GM12878 (cell line): ENCODE data around the gene KCNK7. TPM values are rescaled to one million over a fixed set of nuclear protein-coding genes. Genes with fewer than 3 reads are reported as not detected.

Experiments
- ATAC-seq: fragments of 200-7000 bp; cut with Tn5 transposase; 3 replicates; pipeline ENCODE4 v1.9.1; 2020; ENCODE audit warnings: mild to moderate bottlenecking, moderate library complexity
- BruUV-seq: library from RNA; stranded (reverse); fragments of 400-500 nt; replicated peaks from 2 replicates; lab custom pipeline; 2021; lab: Mats Ljungman, UMichigan
- CTCF ChIA-PET: fragments of 300-600 bp; sonication (Branson Sonifier 250); formaldehyde crosslinking; extraction: SDS; loops from one replicate; lab custom pipeline; 2021; ENCODE audit warnings: inconsistent platforms; lab: Yijun Ruan, JAX
- POLR2A ChIA-PET: fragments of 350-600 bp; formaldehyde crosslinking; extraction: SDS; loops from one replicate; lab custom pipeline; 2021; ENCODE audit warnings: inconsistent platforms; lab: Charles Lee
- RAD21 ChIA-PET: fragments of 300-600 bp; sonication (Branson Sonifier 250); formaldehyde crosslinking; loops from one replicate; lab custom pipeline; 2023; ENCODE audit warnings: antibody characterized with exemption; ENCODE audit not compliant: unreplicated experiment; lab: Charles Lee
- SMC1A ChIA-PET: fragments of 300-600 bp; sonication (Branson Sonifier 250); formaldehyde crosslinking; loops from one replicate; lab custom pipeline; 2023; ENCODE audit not compliant: unreplicated experiment, uncharacterized antibody; lab: Charles Lee
- DNase-seq: peaks from one replicate; pipeline ENCODE4 v3.0.0-alpha.2; 2011; ENCODE audit warnings: low read depth, low spot score
- FAIRE-seq: peaks from 3 replicates; lab custom pipeline; 2011; peaks lifted over from hg19 to GRCh38; lab: Jason Lieb, UNC
- H2AFZ ChIP-seq: 2 replicates; pipeline ENCODE4 v1.6.0; 2011; ENCODE audit warnings: low read depth, low read length, control low read depth; ENCODE audit not compliant: control insufficient read depth
- H3K27ac ChIP-seq: 2 replicates; pipeline ENCODE4 v1.5.1; 2011; ENCODE audit warnings: control low read depth; ENCODE audit not compliant: control insufficient read depth, insufficient read depth
- H3K27me3 ChIP-seq, 2 experiments: replicated peaks in 1 of 2; 2 replicates each; pipeline versions ENCODE4 v1.6.0 to v1.6.1; 2011; ENCODE audit warnings: low read length in 1 of 2; ENCODE audit not compliant: control insufficient read depth in 2 of 2, insufficient read depth in 2 of 2
- H3K36me3 ChIP-seq, 2 experiments: 2 replicates each; pipeline ENCODE4 v1.5.1; 2011; ENCODE audit warnings: low read length in 1 of 2; ENCODE audit not compliant: control insufficient read depth in 2 of 2, insufficient read depth in 2 of 2
- H3K4me1 ChIP-seq: 2 replicates; pipeline ENCODE4 v1.6.1; 2011; ENCODE audit warnings: mild to moderate bottlenecking, low read length, moderate library complexity, mixed read lengths; ENCODE audit not compliant: control insufficient read depth, insufficient read depth
- H3K4me2 ChIP-seq: 2 replicates; pipeline ENCODE4 v1.6.0; 2011; ENCODE audit warnings: control low read depth; ENCODE audit not compliant: control insufficient read depth, insufficient read depth
- H3K4me3 ChIP-seq: fragments of 200-600 bp; sonication (generic); 2 replicates; pipeline ENCODE4 v1.5.1; 2016
- H3K79me2 ChIP-seq: 2 replicates; pipeline ENCODE4 v1.6.0; 2011; ENCODE audit warnings: low read length; ENCODE audit not compliant: control insufficient read depth, insufficient read depth
- H3K9ac ChIP-seq: 2 replicates; pipeline ENCODE4 v1.8.0; 2011; ENCODE audit warnings: low read length, control low read depth, mixed read lengths; ENCODE audit not compliant: control insufficient read depth, insufficient read depth
- H3K9me3 ChIP-seq: replicated peaks from 3 replicates; pipeline ENCODE4 v1.5.1; 2011; ENCODE audit warnings: mild to moderate bottlenecking, low read length; ENCODE audit not compliant: control insufficient read depth, insufficient read depth
- H4K20me1 ChIP-seq: 2 replicates; pipeline ENCODE4 v1.6.0; 2011; ENCODE audit not compliant: control insufficient read depth, insufficient read depth
- CTCF ChIP-seq, 3 experiments: IDR thresholded peaks in 2 of 3; conservative IDR thresholded peaks in 1 of 3; 2 replicates each; pipeline ENCODE4 v1.5.1; 2011; ENCODE audit warnings: low read depth in 3 of 3, low read length in 3 of 3, mild to moderate bottlenecking in 3 of 3, control low read depth in 2 of 3, moderate library complexity in 2 of 3, inconsistent platforms in 1 of 3, mixed read lengths in 1 of 3; ENCODE audit not compliant: control insufficient read depth in 2 of 3, insufficient read depth in 1 of 3; ENCODE audit errors: extremely low read depth in 1 of 3
- WGBS: methylation state at CpG from one replicate; pipeline ENCODE4 v1.1.6; 2016; ENCODE audit warnings: low lambda C conversion rate; ENCODE audit not compliant: insufficient replicate concordance, insufficient coverage; ENCODE audit errors: missing lambda C conversion rate; 5-methylcytosine and 5-hydroxymethylcytosine counted together
- in situ Hi-C: fragments of 300-500 bp; cut with MboI; formaldehyde crosslinking; loops from 9 replicates; pipeline ENCODE4 v1.14.3; 2018; ENCODE audit warnings: mixed read lengths
- intact Hi-C: fragments of 100-400 bp; cut with micrococcal nuclease; formaldehyde crosslinking; loops from one replicate; pipeline ENCODE4 v1.14.2; 2022; ENCODE audit not compliant: unreplicated experiment
- polyA plus RNA-seq, 11 experiments: library from polyadenylated mRNA; depleted of rRNA in 4 of 11; unstranded in 6 of 11; stranded (reverse) in 5 of 11; fragments of >200 nt; fragmentation: Nextera tagmentation in 4 of 11; fragmentation: Illumina TruSeq in 1 of 11; extraction: Ambion mirVana in 4 of 11; extraction: Trizol in 1 of 11; gene quantifications; 1 replicate in 1 of 11; 2 replicates in 10 of 11; pipeline versions ENCODE4 v1.2.1 to v1.2.3, GENCODE V29; 2011 to 2016; ENCODE audit warnings: inconsistent platforms in 2 of 11, missing spikeins in 2 of 11, low read depth in 1 of 11
- total RNA-seq, 4 experiments: library from RNA; depleted of rRNA in 3 of 4; stranded (reverse); fragments of >200 nt in 3 of 4; fragmentation: Illumina TruSeq in 1 of 4; extraction: Trizol in 1 of 4; gene quantifications; 2 replicates each; pipeline versions ENCODE4 v1.2.1 to v1.2.3, GENCODE V29; 2013 to 2021
- TF ChIP-seq, protein P1 (sequence below): IDR thresholded peaks from 2 replicates; pipeline ENCODE4 v1.6.1; 2011; ENCODE audit warnings: low read depth, low read length, improper control_type of control experiment, borderline replicate concordance

Gene KCNK7
- total and polyA plus RNA-seq, 10 of the 15 experiments (the other 5 are each of a cell fraction or from before 2014, with no cell fraction given) = 0.11 to 0.54 (median 0.23) TPM; not detected in 7

GRCh38 chr11:65547446-65548125 is 48.0 kb downstream of the KCNK7 start:
- no peak for FAIRE-seq
- ChIA-PET POLR2A (interaction anchor here (0.7 kb wide), 1 partner anchor 40 kb away, joined by 3 read pairs; no protein-coding TSS in a partner anchor), CTCF (interaction anchor here (0.7 to 0.8 kb wide), 2 partner anchors 41 to 534 kb away, joined by 4 to 5 read pairs; no protein-coding TSS in a partner anchor), RAD21 (interaction anchor here (0.6 to 1.1 kb wide), 2 partner anchors 15 to 19 kb away, joined by 3 read pairs; no protein-coding TSS in a partner anchor), SMC1A (no interaction called here)
- Histone ChIP-seq H4K20me1 (no peaks in the 10 kb centered on the region), H2AFZ (no peak overlapping the region), H3K79me2 (no peaks in the 10 kb centered on the region), H3K4me1 (peaks cover 24% of the 10 kb centered on the region), H3K4me3 (peak overlapping the region; percentile 63; the same call in 1 of the 2 replicates), H3K27ac (no peak overlapping the region), H3K36me3 (no peaks in the 10 kb centered on the region), H3K4me2 (peak overlapping the region; percentile 30; the same call in 1 of the 2 replicates), H3K27me3 (no peaks in the 10 kb centered on the region), H3K9me3 (no peaks in the 10 kb centered on the region)
- ATAC-seq = no peak
- no peak for DNase-seq
- in situ Hi-C loops = no loop called here
- BruUV-seq = no TSS peak
- TF ChIP-seq, protein P1, sequence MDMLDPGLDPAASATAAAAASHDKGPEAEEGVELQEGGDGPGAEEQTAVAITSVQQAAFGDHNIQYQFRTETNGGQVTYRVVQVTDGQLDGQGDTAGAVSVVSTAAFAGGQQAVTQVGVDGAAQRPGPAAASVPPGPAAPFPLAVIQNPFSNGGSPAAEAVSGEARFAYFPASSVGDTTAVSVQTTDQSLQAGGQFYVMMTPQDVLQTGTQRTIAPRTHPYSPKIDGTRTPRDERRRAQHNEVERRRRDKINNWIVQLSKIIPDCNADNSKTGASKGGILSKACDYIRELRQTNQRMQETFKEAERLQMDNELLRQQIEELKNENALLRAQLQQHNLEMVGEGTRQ = no peak
- TF ChIP-seq CTCF (IDR thresholded peaks at IDR 0.05 in 2 of 3, conservative IDR thresholded peaks at IDR 0.05 in 1 of 3; ENCODE audit: control insufficient read depth in 2 of 3, extremely low read depth in 1 of 3, insufficient read depth in 1 of 3, low read depth in 3 of 3, low read length in 3 of 3) = 0 out of 6 replicates have a peak, but pooled peaks of 1 of the 3 experiments have one; percentile 12
- TF ChIP-seq, all 136 proteins: peak for 1
- no peak overlapping the region for H3K9ac ChIP-seq
- WGBS = 87% methylated on average over 40 of the region's 52 CpGs
- intact Hi-C loops = no loop called here
